ENCODE results near the gene B3GAT1.

Gene B3GAT1

GRCh38 chr11:134391656-134392055 is 20.4 kb downstream of the B3GAT1 start:
- ChIA-PET POLR2A (no interaction called here), CTCF (no interaction called here)
- no peak for TF ChIP-seq LEF1 (IDR thresholded peaks at IDR 0.05; ENCODE audit: borderline replicate concordance)
- no peak for TF ChIP-seq CTBP1 (IDR thresholded peaks at IDR 0.05; ENCODE audit: borderline replicate concordance)
- no peak for TF ChIP-seq TARDBP (IDR thresholded peaks at IDR 0.05)
- no peak for TF ChIP-seq FOXA1 (IDR thresholded peaks at IDR 0.05)
- no peak for TF ChIP-seq FOXM1 (IDR thresholded peaks at IDR 0.05; ENCODE audit: borderline replicate concordance)
- TF ChIP-seq L3MBTL2 (conservative IDR thresholded peaks at IDR 0.05): no peak
- DNase-seq (ENCODE audit: extremely low spot score): no peak

DNA sequence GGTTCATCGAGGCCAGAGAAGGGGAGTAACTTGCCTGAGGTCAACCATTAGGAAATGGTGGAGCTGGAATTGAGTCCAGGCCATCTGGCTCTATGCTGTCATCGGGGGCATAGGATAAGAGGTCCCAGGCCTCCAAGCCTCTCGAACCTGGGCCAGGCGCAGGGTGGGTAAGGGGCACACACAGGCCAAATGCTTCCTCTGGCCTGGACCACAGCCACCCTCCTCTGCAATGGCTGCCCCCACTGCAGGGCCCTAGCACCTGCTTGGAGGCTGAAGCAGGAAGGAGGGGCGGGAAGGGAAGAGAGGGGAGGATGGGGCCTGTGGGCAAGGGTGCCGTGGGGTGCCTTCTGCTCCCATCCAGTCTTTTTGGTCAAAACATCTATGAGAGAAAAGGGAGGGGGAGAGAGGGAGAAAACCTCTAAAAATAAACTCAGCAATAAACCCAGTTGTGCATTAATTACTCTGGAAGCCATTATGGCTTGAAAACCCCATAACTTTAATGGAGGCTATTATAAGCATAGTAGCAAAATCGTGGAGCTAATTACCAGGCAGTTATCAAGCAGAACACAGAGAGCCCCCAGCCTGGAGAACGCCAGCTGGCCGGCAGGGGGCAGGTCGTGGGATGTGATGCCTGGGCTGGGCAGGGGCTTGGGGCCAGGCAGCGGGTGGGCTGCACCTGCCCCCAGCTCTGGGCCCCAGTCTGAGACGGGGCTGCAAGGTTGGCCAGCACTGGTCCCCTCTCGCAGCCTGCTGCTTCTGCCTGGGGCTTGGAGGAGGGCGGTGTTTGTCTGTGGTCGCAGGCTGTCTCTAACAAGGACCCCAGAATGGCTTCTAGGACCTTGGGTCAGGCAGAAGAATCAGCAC is 21.1 kb downstream of the B3GAT1 start:
- TF ChIP-seq SP1 (IDR thresholded peaks at IDR 0.05) (no peak), BHLHE40 (IDR thresholded peaks at IDR 0.05; ENCODE audit: borderline replicate concordance) (no peak), HDGF (IDR thresholded peaks at IDR 0.05; ENCODE audit: borderline replicate concordance) (no peak), SUZ12 (IDR thresholded peaks at IDR 0.05) (no peak), NFRKB (IDR thresholded peaks at IDR 0.05) (no peak), FOXK2 (IDR thresholded peaks at IDR 0.05) (no peak), L3MBTL2 (conservative IDR thresholded peaks at IDR 0.05) (no peak), ARNT (IDR thresholded peaks at IDR 0.05) (no peak), ZNF384 (IDR thresholded peaks at IDR 0.05) (no peak), CTBP1 (IDR thresholded peaks at IDR 0.05; ENCODE audit: borderline replicate concordance) (no peak), PKNOX1 (IDR thresholded peaks at IDR 0.05) (no peak), LEF1 (IDR thresholded peaks at IDR 0.05; ENCODE audit: borderline replicate concordance) (no peak), TARDBP (IDR thresholded peaks at IDR 0.05) (no peak), FOXA1 (IDR thresholded peaks at IDR 0.05) (no peak), ELF4 (IDR thresholded peaks at IDR 0.05) (no peak), FOXM1 (IDR thresholded peaks at IDR 0.05; ENCODE audit: borderline replicate concordance) (no peak)
- ChIA-PET POLR2A (no interaction called here), CTCF (no interaction called here)
- no peak for DNase-seq (ENCODE audit: extremely low spot score)

GRCh38 chr11:134389464-134390180 is 22.4 kb downstream of the B3GAT1 start:
- TF ChIP-seq HDGF (IDR thresholded peaks at IDR 0.05; ENCODE audit: borderline replicate concordance) (no peak), FOXK2 (IDR thresholded peaks at IDR 0.05) (no peak), BHLHE40 (IDR thresholded peaks at IDR 0.05; ENCODE audit: borderline replicate concordance) (no peak), CTBP1 (IDR thresholded peaks at IDR 0.05; ENCODE audit: borderline replicate concordance) (no peak), ARNT (IDR thresholded peaks at IDR 0.05) (no peak)
- POLR2A ChIA-PET: no interaction called here
- DNase-seq (ENCODE audit: extremely low spot score): no peak
- CTCF ChIA-PET: no interaction called here

DNA sequence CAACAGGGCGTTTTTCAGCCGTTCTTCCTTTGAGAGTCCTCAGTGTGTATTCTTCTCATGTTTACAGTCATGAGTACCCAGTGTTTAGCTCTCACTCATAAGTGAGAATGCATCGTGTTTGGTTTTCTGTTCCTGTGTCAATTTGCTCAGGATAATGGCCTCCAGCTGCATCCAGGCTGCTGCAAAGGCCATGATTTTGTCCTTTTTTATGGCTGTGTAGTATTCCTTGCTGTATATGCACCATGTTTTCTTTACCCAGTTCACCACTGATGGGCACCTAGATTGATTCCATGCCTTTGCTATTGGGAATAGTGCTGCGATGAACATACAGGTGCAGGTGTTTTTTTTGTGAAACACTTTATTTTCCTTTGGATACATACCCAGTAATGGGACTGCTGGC is 23.5 kb downstream of the B3GAT1 start:
- TF ChIP-seq LEF1 (IDR thresholded peaks at IDR 0.05; ENCODE audit: borderline replicate concordance) (no peak), TARDBP (IDR thresholded peaks at IDR 0.05) (no peak), SUZ12 (IDR thresholded peaks at IDR 0.05) (no peak), PKNOX1 (IDR thresholded peaks at IDR 0.05) (no peak), L3MBTL2 (conservative IDR thresholded peaks at IDR 0.05) (no peak), HDGF (IDR thresholded peaks at IDR 0.05; ENCODE audit: borderline replicate concordance) (no peak), ARNT (IDR thresholded peaks at IDR 0.05) (no peak)
- no peak for DNase-seq (ENCODE audit: extremely low spot score)
- ChIA-PET POLR2A (no interaction called here), CTCF (no interaction called here)

DNA sequence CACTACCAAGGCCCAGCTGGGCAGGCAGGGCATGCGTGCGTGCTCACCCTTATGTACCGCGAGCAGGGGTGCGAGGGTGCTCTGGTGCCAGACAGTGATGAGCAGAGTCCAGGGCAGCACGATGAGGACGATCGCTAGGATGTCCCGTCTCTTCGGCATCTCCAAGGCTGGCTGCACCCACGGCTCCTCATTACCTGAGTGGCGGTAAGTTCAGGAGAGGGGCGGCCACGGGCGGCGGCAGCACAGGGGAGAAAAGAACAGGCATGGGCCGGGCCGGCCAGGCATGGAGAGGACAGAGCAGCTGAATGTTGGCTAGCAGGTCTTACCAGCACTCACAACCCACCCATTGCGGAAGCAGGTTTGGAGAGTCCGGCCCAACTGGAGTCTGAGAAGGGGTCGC is 24.5 kb downstream of the B3GAT1 start:
- POLR2A ChIA-PET: no interaction called here
- TF ChIP-seq ELF4 (IDR thresholded peaks at IDR 0.05): no peak
- TF ChIP-seq TARDBP (IDR thresholded peaks at IDR 0.05): no peak
- no peak for TF ChIP-seq ARNT (IDR thresholded peaks at IDR 0.05)
- TF ChIP-seq CTBP1 (IDR thresholded peaks at IDR 0.05; ENCODE audit: borderline replicate concordance): no peak
- no peak for TF ChIP-seq PKNOX1 (IDR thresholded peaks at IDR 0.05)
- no peak for TF ChIP-seq HDGF (IDR thresholded peaks at IDR 0.05; ENCODE audit: borderline replicate concordance)
- TF ChIP-seq FOXA1 (IDR thresholded peaks at IDR 0.05): no peak
- no peak for TF ChIP-seq BHLHE40 (IDR thresholded peaks at IDR 0.05; ENCODE audit: borderline replicate concordance)
- CTCF ChIA-PET: interaction anchor here (0.7 kb wide), 1 partner anchor 87 kb away, joined by 4 read pairs; no protein-coding TSS in a partner anchor
- no peak for DNase-seq (ENCODE audit: extremely low spot score)

DNA sequence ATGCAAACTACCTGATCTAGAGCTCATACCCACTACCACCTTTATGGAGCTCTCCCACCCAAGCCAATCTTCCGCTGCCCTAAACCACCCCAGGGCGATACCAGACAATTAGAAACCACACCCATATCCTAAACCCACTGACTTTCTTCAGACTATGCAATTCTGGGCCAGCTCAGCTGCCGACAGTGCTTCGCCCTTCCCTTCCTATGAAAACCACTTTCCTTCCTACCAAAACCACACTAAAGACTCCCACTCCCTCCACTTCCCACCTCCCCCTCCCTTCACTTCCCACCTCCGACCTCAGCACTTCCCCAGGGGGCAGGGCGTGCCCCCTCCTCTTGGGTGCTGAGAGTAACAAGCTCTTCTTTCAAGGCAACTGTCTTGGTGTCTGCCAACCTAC is 25.1 kb downstream of the B3GAT1 start:
- ChIA-PET POLR2A (no interaction called here), CTCF (interaction anchor here (0.6 kb wide), 1 partner anchor 482 kb away, joined by 3 read pairs; no protein-coding TSS in a partner anchor)

More for the DNA sequence above, 25.1 kb downstream of the B3GAT1 start:
- no peak for TF ChIP-seq BHLHE40 (IDR thresholded peaks at IDR 0.05; ENCODE audit: borderline replicate concordance)
- no peak for TF ChIP-seq FOXK2 (IDR thresholded peaks at IDR 0.05)
- TF ChIP-seq ZNF384 (IDR thresholded peaks at IDR 0.05): no peak
- no peak for TF ChIP-seq NFRKB (IDR thresholded peaks at IDR 0.05)
- no peak for TF ChIP-seq SP1 (IDR thresholded peaks at IDR 0.05)
- TF ChIP-seq PKNOX1 (IDR thresholded peaks at IDR 0.05): no peak
- TF ChIP-seq FOXM1 (IDR thresholded peaks at IDR 0.05; ENCODE audit: borderline replicate concordance): no peak
- TF ChIP-seq SUZ12 (IDR thresholded peaks at IDR 0.05): no peak
- TF ChIP-seq CTBP1 (IDR thresholded peaks at IDR 0.05; ENCODE audit: borderline replicate concordance): no peak
- no peak for TF ChIP-seq TARDBP (IDR thresholded peaks at IDR 0.05)
- TF ChIP-seq ELF4 (IDR thresholded peaks at IDR 0.05): no peak
- TF ChIP-seq L3MBTL2 (conservative IDR thresholded peaks at IDR 0.05): no peak
- no peak for DNase-seq (ENCODE audit: extremely low spot score)

Measured in HEK293T (cell line).